GM19328 (cell line): Measurements from ENCODE around the gene PIK3CD.

Experiments used
- ATAC-seq: cut with Tn5 transposase; IDR thresholded peaks from one replicate; pipeline ENCODE4 v1.9.1; 2021; ENCODE audit warnings: mild to moderate bottlenecking, moderate library complexity; ENCODE audit not compliant: unreplicated experiment

Gene PIK3CD

GRCh38 chr1:9716404-9717192 lies 65.1 kb downstream of the PIK3CD start:
- ATAC-seq, result no peak

GRCh38 chr1:9717193-9718005 lies 65.9 kb downstream of the PIK3CD start:
- peak; percentile 57 for ATAC-seq

- no peak for ATAC-seq
Observed at GRCh38 chr1:9718006-9718680, 66.6 kb downstream of the PIK3CD start.

- no peak for ATAC-seq
Observed at GRCh38 chr1:9719978-9720722, 68.6 kb downstream of the PIK3CD start.

GRCh38 chr1:9720785-9721605 lies 69.5 kb downstream of the PIK3CD start:
- no peak for ATAC-seq

GRCh38 chr1:9721606-9722377 lies 70.3 kb downstream of the PIK3CD start:
- no peak for ATAC-seq

- no peak for ATAC-seq
Observed at GRCh38 chr1:9722378-9722749, 70.8 kb downstream of the PIK3CD start.

GRCh38 chr1:9723068-9723805 lies 71.7 kb downstream of the PIK3CD start:
- no peak for ATAC-seq

- ATAC-seq, result no peak
Observed at GRCh38 chr1:9723926-9724325, 72.4 kb downstream of the PIK3CD start.

GRCh38 chr1:9724706-9725476 lies 73.4 kb downstream of the PIK3CD start:
- ATAC-seq, result no peak

- no peak for ATAC-seq
Observed at GRCh38 chr1:9726406-9726805, 74.9 kb downstream of the PIK3CD start.

GRCh38 chr1:9726905-9727595 lies 75.5 kb downstream of the PIK3CD start:
- ATAC-seq, result no peak

GRCh38 chr1:9728451-9729295 lies 77.1 kb downstream of the PIK3CD start:
- ATAC-seq, result no peak

GRCh38 chr1:9729523-9729922 lies 78.0 kb downstream of the PIK3CD start:
- no peak for ATAC-seq

GRCh38 chr1:9730096-9730901 lies 78.8 kb downstream of the PIK3CD start:
- ATAC-seq, result no peak
